A673 (cell line): ENCODE results near the gene POGLUT2. TPM values are rescaled to one million over a fixed set of nuclear protein-coding genes. Genes with fewer than 3 reads are reported as not detected.

Experiments
- BruUV-seq: library from RNA; stranded (reverse); fragments of 400-500 nt; replicated peaks from 2 replicates; lab custom pipeline; 2021; lab: Mats Ljungman, UMichigan
- CTCF ChIA-PET: fragments of 300-600 bp; sonication (Branson Sonifier 250); formaldehyde crosslinking; loops from one replicate; lab custom pipeline; 2022; ENCODE audit warnings: antibody characterized with exemption; lab: Charles Lee
- POLR2A ChIA-PET: fragments of 300-600 bp; sonication (Branson Sonifier 250); formaldehyde crosslinking; loops from one replicate; lab custom pipeline; 2022; ENCODE audit warnings: antibody characterized with exemption; ENCODE audit not compliant: low non-redundant PET; lab: Charles Lee
- DNase-seq: peaks from one replicate; pipeline ENCODE4 v3.0.0-alpha.2; 2015; ENCODE audit warnings: low spot score
- H3K27ac ChIP-seq: fragments of 200-600 bp; sonication (generic); 2 replicates; pipeline ENCODE4 v1.5.1; 2016; ENCODE audit warnings: mixed run types, low read depth, mild to moderate bottlenecking, mixed read lengths, antibody characterized with exemption, low read length; ENCODE audit not compliant: poor library complexity, severe bottlenecking
- H3K27me3 ChIP-seq: fragments of 200-600 bp; sonication (generic); replicated peaks from 2 replicates; pipeline ENCODE4 v1.6.1; 2017; ENCODE audit warnings: mixed run types, low read depth, mild to moderate bottlenecking, mixed read lengths, antibody characterized with exemption, low read length; ENCODE audit not compliant: insufficient read depth, poor library complexity
- H3K36me3 ChIP-seq: fragments of 200-600 bp; sonication (generic); 2 replicates; pipeline ENCODE4 v1.6.1; 2016; ENCODE audit warnings: mixed run types, mild to moderate bottlenecking, mixed read lengths, antibody characterized with exemption, low read length; ENCODE audit not compliant: insufficient read depth, poor library complexity, severe bottlenecking
- H3K4me1 ChIP-seq: fragments of 200-600 bp; sonication (generic); 2 replicates; pipeline ENCODE4 v1.6.1; 2017; ENCODE audit warnings: mixed run types, mild to moderate bottlenecking, mixed read lengths, antibody characterized with exemption, low read length; ENCODE audit not compliant: insufficient read depth, poor library complexity, severe bottlenecking
- H3K4me3 ChIP-seq: fragments of 200-600 bp; sonication (generic); 2 replicates; pipeline ENCODE4 v1.5.1; 2016; ENCODE audit warnings: low read depth, mixed run types, mild to moderate bottlenecking, mixed read lengths, low read length; ENCODE audit not compliant: poor library complexity, severe bottlenecking
- H3K9me3 ChIP-seq: fragments of 200-600 bp; sonication (generic); 2 replicates; pipeline ENCODE4 v1.6.1; 2016; ENCODE audit warnings: mixed run types, low read depth, mild to moderate bottlenecking, mixed read lengths, antibody characterized with exemption, low read length; ENCODE audit not compliant: poor library complexity, severe bottlenecking
- CTCF ChIP-seq: fragments of 300-800, 200-600 bp; sonication (generic); conservative IDR thresholded peaks from 2 replicates; pipeline ENCODE4 v1.5.1; 2017; ENCODE audit warnings: low read depth, mild to moderate bottlenecking, antibody characterized with exemption, low read length, moderate library complexity, mixed read lengths
- EZH2 ChIP-seq: fragments of 200-600 bp; sonication (generic); IDR thresholded peaks from 2 replicates; pipeline ENCODE4 v1.6.1; 2017; ENCODE audit warnings: borderline replicate concordance, low read depth, mild to moderate bottlenecking, mixed read lengths, antibody characterized with exemption, low read length; ENCODE audit not compliant: poor library complexity, severe bottlenecking
- intact Hi-C: fragments of 100-400 bp; cut with micrococcal nuclease; formaldehyde crosslinking; loops from one replicate; pipeline ENCODE4 v1.10.0; 2022; ENCODE audit not compliant: unreplicated experiment
- total RNA-seq: library from RNA; stranded (reverse); gene quantifications from 2 replicates; pipeline ENCODE4 v1.2.3, GENCODE V29; 2021

The POGLUT2 gene
- total RNA-seq, 1 experiment from 2014 or later, result 12.0 TPM

- POLR2A ChIA-PET, result no interaction called here
- no peaks in the 10 kb centered on the region for H3K36me3 ChIP-seq
Measured at GRCh38 chr13:102774591-102775520, 23.9 kb downstream of the POGLUT2 start.

GRCh38 chr13:102774214-102774568 lies 24.6 kb downstream of the POGLUT2 start:
- CTCF ChIA-PET, result interaction anchor here (0.6 kb wide), 1 partner anchor 81 kb away, joined by 4 read pairs; no protein-coding TSS in a partner anchor

More at GRCh38 chr13:102774591-102775520, 23.9 kb downstream of the POGLUT2 start:
- intact Hi-C loops, result no loop called here
- DNase-seq, result no peak
- Histone ChIP-seq H3K4me3 (no peak overlapping the region), H3K27ac (no peak overlapping the region), H3K9me3 (no peaks in the 10 kb centered on the region), H3K4me1 (peaks cover 15% of the 10 kb centered on the region), H3K27me3 (no peaks in the 10 kb centered on the region)
- TF ChIP-seq CTCF (no peak), EZH2 (no peak)
- CTCF ChIA-PET, result no interaction called here
- no TSS peak for BruUV-seq

GRCh38 chr13:102773441-102774213 lies 25.1 kb downstream of the POGLUT2 start, which contains the start of gene TEX30:
Gene TEX30, minus strand, starts transcription at chr13:102773786. Its CDS starts 3,760 bp downstream, at chr13:102770026.
- intact Hi-C loops, result loop anchor here (2.0 kb wide), 1 partner anchor 73 kb away; the partner anchor contains the start of gene ERCC5
- ChIA-PET POLR2A (interaction anchor here (0.5 kb wide), 1 partner anchor 161 kb away, joined by 3 read pairs; no protein-coding TSS in a partner anchor), CTCF (interaction anchor here (0.6 kb wide), 1 partner anchor 81 kb away, joined by 4 read pairs; no protein-coding TSS in a partner anchor)
- Histone ChIP-seq H3K4me1 (peaks cover 19% of the 10 kb centered on the region), H3K9me3 (no peaks in the 10 kb centered on the region), H3K27me3 (no peaks in the 10 kb centered on the region), H3K27ac (peak within 1 kb of the TSS; percentile 90), H3K36me3 (no peaks in the 10 kb centered on the region), H3K4me3 (peak within 1 kb of the TSS; percentile 94)
- peak; percentile 94 for DNase-seq
- TF ChIP-seq EZH2, result no peak
- TF ChIP-seq CTCF, result no peak
- BruUV-seq, result no TSS peak

More at GRCh38 chr13:102774214-102774568, 24.6 kb downstream of the POGLUT2 start:
- Histone ChIP-seq H3K27ac (peak overlapping the region; percentile 90), H3K27me3 (no peaks in the 10 kb centered on the region), H3K4me3 (peak overlapping the region; percentile 94), H3K4me1 (peaks cover 19% of the 10 kb centered on the region), H3K36me3 (no peaks in the 10 kb centered on the region), H3K9me3 (no peaks in the 10 kb centered on the region)
- TF ChIP-seq EZH2, result no peak
- intact Hi-C loops, result no loop called here
- POLR2A ChIA-PET, result no interaction called here
- no peak for DNase-seq
- BruUV-seq, result no TSS peak
